Esophagus muscularis mucosa (tissue), 4 donors: Measurements from ENCODE around the gene PCCB.

ENCODE experiments used
- CTCF ChIP-seq, 3 experiments: fragments of 200-600 bp in 2 of 3; fragments of 450-650 bp in 1 of 3; sonication (generic) in 2 of 3; IDR thresholded peaks; one replicate each; pipeline ENCODE4 v1.5.1; 2017 to 2019; ENCODE audit warnings: antibody characterized with exemption in 3 of 3, mild to moderate bottlenecking in 2 of 3, moderate library complexity in 1 of 3
- EP300 ChIP-seq: sonication (generic); formaldehyde crosslinking; IDR thresholded peaks from one replicate; pipeline ENCODE4 v1.6.1; 2017; ENCODE audit warnings: antibody characterized with exemption
- POLR2A ChIP-seq: fragments of 450-650 bp; IDR thresholded peaks from one replicate; pipeline ENCODE4 v1.6.1; 2017; ENCODE audit warnings: antibody characterized with exemption, moderate library complexity, mild to moderate bottlenecking, low read depth
- POLR2AphosphoS5 ChIP-seq, 2 donors: sonication (generic); formaldehyde crosslinking; IDR thresholded peaks; one replicate each; pipeline ENCODE4 v1.6.1; 2017; ENCODE audit warnings: antibody characterized with exemption in 2 of 2

- no peak for TF ChIP-seq CTCF (IDR thresholded peaks at IDR 0.05)
- no peak for TF ChIP-seq POLR2A
- no peak for TF ChIP-seq EP300
- TF ChIP-seq POLR2AphosphoS5 (IDR thresholded peaks at IDR 0.05): no peak
Measured at GRCh38 chr3:136293279-136293678, 43.1 kb downstream of the PCCB start.
